Tibial nerve (tissue), 4 donors: ENCODE measurements around the gene OR52M1.

Source experiments
- CTCF ChIP-seq, 5 experiments: fragments of 200-600 bp in 3 of 5; fragments of 450-650 bp in 2 of 5; sonication (generic) in 3 of 5; IDR thresholded peaks; one replicate each; pipeline ENCODE4 v1.5.1; 2016 to 2019; ENCODE audit warnings: antibody characterized with exemption in 5 of 5, mild to moderate bottlenecking in 3 of 5, moderate library complexity in 2 of 5
- EP300 ChIP-seq, 2 donors: sonication (generic); formaldehyde crosslinking; IDR thresholded peaks; one replicate each; pipeline ENCODE4 v1.6.1; 2017; ENCODE audit warnings: antibody characterized with exemption in 2 of 2, mild to moderate bottlenecking in 1 of 2
- POLR2A ChIP-seq, 2 donors: fragments of 450-650 bp; IDR thresholded peaks; one replicate each; pipeline ENCODE4 v1.6.1; 2017; ENCODE audit warnings: antibody characterized with exemption in 2 of 2, mild to moderate bottlenecking in 2 of 2, moderate library complexity in 2 of 2

- TF ChIP-seq CTCF (IDR thresholded peaks at IDR 0.05) (no peak), POLR2A (IDR thresholded peaks at IDR 0.05) (no peak), EP300 (IDR thresholded peaks at IDR 0.05) (no peak)
These were observed 21.3 kb upstream of the OR52M1 start for GRCh38 chr11:4523666-4524065.
